Measurements from ENCODE around the gene PNPLA7.
"Not testable (repeated sequence)": the region's sequence is repeated elsewhere in the genome, so short reads cannot be mapped to it uniquely, and the experiment has no call there.

Gene PNPLA7

GRCh38 chr9:137513801-137514570 is 36.2 kb downstream of the PNPLA7 start:
- DNase-seq (ENCODE audit: low spot score) = not testable (repeated sequence)

GRCh38 chr9:137513136-137513535 is 37.1 kb downstream of the PNPLA7 start:
- DNase-seq (ENCODE audit: low spot score) = not testable (repeated sequence)

GRCh38 chr9:137511758-137512463 is 38.3 kb downstream of the PNPLA7 start:
- no peak for DNase-seq (ENCODE audit: low spot score)

- not testable (repeated sequence) for DNase-seq (ENCODE audit: low spot score)
These were observed 39.1 kb downstream of the PNPLA7 start for GRCh38 chr9:137511126-137511525.

- DNase-seq (ENCODE audit: low spot score) = no peak
These were observed 41.0 kb downstream of the PNPLA7 start for GRCh38 chr9:137509198-137509597.

GRCh38 chr9:137506702-137507171 is 43.5 kb downstream of the PNPLA7 start:
- DNase-seq (ENCODE audit: low spot score) = peak; percentile 24

- peak; percentile 30 for DNase-seq (ENCODE audit: low spot score)
These were observed 43.9 kb downstream of the PNPLA7 start for GRCh38 chr9:137506274-137506673.

GRCh38 chr9:137505421-137506140 is 44.6 kb downstream of the PNPLA7 start:
- DNase-seq (ENCODE audit: low spot score) = peak; percentile 24

- no peak for DNase-seq (ENCODE audit: low spot score)
These were observed 45.8 kb downstream of the PNPLA7 start for GRCh38 chr9:137504432-137504777.

- peak; percentile 87 for DNase-seq (ENCODE audit: low spot score)
These were observed 47.9 kb downstream of the PNPLA7 start for GRCh38 chr9:137502008-137502911.

GRCh38 chr9:137501457-137501856 is 48.7 kb downstream of the PNPLA7 start:
- no peak for DNase-seq (ENCODE audit: low spot score)

- DNase-seq (ENCODE audit: low spot score) = no peak
These were observed 49.4 kb downstream of the PNPLA7 start for GRCh38 chr9:137500666-137501397.

- no peak for DNase-seq (ENCODE audit: low spot score)
These were observed 50.1 kb downstream of the PNPLA7 start for GRCh38 chr9:137499858-137500661.

- DNase-seq (ENCODE audit: low spot score) = no peak
These were observed 50.8 kb downstream of the PNPLA7 start for GRCh38 chr9:137499416-137499815.

- DNase-seq (ENCODE audit: low spot score) = no peak
These were observed 51.5 kb downstream of the PNPLA7 start for GRCh38 chr9:137498720-137499150.

GRCh38 chr9:137497921-137498719 is 52.1 kb downstream of the PNPLA7 start:
- DNase-seq (ENCODE audit: low spot score) = no peak

- DNase-seq (ENCODE audit: low spot score) = no peak
These were observed 53.4 kb downstream of the PNPLA7 start for GRCh38 chr9:137496601-137497375.

Data from D341Med (cell line).